Mesothelial cell of epicardium (in vitro differentiated cells): ENCODE results near the gene TM9SF2. TPM values are rescaled to one million over a fixed set of nuclear protein-coding genes. Genes with fewer than 3 reads are reported as not detected.
"Not testable (repeated sequence)": the region's sequence is repeated elsewhere in the genome, so short reads cannot be mapped to it uniquely, and the experiment has no call there.

Source experiments
- DNase-seq, 2 experiments: peaks; one replicate each; pipeline ENCODE4 v3.0.0; 2021; ENCODE audit warnings: low spot score in 2 of 2; ENCODE audit not compliant: unreplicated experiment in 2 of 2
- H3K27ac Mint-ChIP-seq: 2 replicates; pipeline ENCODE4 v1.8.0; 2021; ENCODE audit warnings: mixed read lengths
- H3K27me3 Mint-ChIP-seq: 2 replicates; pipeline ENCODE4 v1.8.0; 2021; ENCODE audit warnings: low read depth, mixed read lengths
- H3K36me3 Mint-ChIP-seq: 2 replicates; pipeline ENCODE4 v1.8.0; 2021; ENCODE audit warnings: mixed read lengths
- H3K4me1 Mint-ChIP-seq: 2 replicates; pipeline ENCODE4 v1.8.0; 2021; ENCODE audit warnings: mixed read lengths
- H3K4me3 Mint-ChIP-seq: 2 replicates; pipeline ENCODE4 v1.8.0; 2021; ENCODE audit warnings: mild to moderate bottlenecking, moderate library complexity, mixed read lengths
- H3K9me3 Mint-ChIP-seq: 2 replicates; pipeline ENCODE4 v1.8.0; 2021; ENCODE audit warnings: mixed read lengths
- total RNA-seq: library from RNA; stranded (reverse); gene quantifications from 3 replicates; pipeline ENCODE4 v1.2.1, GENCODE V29; 2021
- TF ChIP-seq, protein P1 (sequence below): fragments of 200-600 bp; sonication (generic); IDR thresholded peaks from one replicate; pipeline ENCODE4 v1.5.0; 2021; ENCODE audit warnings: antibody characterized with exemption; ENCODE audit not compliant: unreplicated experiment

The TM9SF2 gene
- total RNA-seq, 1 donor from 2014 or later, result 106 TPM

DNA sequence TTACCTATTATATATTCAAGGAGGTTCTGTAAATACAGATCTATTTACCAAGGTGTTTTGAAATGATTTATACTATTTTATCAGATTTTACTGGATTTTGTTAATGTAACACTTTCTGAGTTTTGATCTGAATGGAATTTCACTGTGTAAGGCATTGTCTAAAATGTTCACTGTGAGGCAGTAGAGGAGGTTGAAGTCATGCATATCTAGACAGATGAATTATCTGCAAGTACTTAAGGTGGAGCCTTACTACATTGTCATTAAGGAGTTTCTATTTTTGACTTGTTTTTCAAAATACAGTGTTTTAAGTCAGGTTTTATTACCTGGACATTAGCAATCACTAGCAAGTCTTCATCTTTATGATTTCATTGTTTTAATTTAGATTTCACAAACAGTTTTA is 62.1 kb downstream of the TM9SF2 start:
- Mint-ChIP-seq H3K4me1 (no peaks in the 10 kb centered on the region), H3K9me3 (peaks cover 5% of the 10 kb centered on the region), H3K36me3 (peaks cover 38% of the 10 kb centered on the region), H3K4me3 (no peak overlapping the region), H3K27me3 (no peaks in the 10 kb centered on the region), H3K27ac (peak overlapping the region; percentile 19)
- TF ChIP-seq, protein P1, sequence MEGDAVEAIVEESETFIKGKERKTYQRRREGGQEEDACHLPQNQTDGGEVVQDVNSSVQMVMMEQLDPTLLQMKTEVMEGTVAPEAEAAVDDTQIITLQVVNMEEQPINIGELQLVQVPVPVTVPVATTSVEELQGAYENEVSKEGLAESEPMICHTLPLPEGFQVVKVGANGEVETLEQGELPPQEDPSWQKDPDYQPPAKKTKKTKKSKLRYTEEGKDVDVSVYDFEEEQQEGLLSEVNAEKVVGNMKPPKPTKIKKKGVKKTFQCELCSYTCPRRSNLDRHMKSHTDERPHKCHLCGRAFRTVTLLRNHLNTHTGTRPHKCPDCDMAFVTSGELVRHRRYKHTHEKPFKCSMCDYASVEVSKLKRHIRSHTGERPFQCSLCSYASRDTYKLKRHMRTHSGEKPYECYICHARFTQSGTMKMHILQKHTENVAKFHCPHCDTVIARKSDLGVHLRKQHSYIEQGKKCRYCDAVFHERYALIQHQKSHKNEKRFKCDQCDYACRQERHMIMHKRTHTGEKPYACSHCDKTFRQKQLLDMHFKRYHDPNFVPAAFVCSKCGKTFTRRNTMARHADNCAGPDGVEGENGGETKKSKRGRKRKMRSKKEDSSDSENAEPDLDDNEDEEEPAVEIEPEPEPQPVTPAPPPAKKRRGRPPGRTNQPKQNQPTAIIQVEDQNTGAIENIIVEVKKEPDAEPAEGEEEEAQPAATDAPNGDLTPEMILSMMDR, result no peak
- no peak for DNase-seq

DNA sequence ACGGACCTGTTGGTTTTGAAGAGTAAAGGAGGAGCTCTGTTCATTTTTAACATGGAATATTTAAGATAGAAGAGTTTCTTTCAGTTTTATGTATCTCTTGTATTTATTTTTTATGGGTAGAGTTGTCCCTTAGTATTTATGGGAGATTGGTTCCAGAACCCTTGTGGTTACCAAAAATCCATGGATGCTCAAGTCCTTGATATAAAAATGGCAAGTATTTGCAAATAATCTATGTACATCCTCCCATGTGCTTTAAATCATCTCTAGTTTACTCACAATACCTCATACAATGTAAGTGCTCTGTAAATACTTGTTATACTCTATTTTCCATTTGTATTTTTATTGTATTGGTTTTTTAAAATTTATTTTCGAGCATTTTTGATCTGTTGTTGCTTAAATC is 63.1 kb downstream of the TM9SF2 start:
- no peak for DNase-seq
- H3K36me3 Mint-ChIP-seq, result peaks cover 42% of the 10 kb centered on the region
- peaks cover 13% of the 10 kb centered on the region for H3K9me3 Mint-ChIP-seq
- H3K27ac Mint-ChIP-seq, result no peak overlapping the region
- TF ChIP-seq, protein P1, result no peak
- no peak overlapping the region for H3K4me3 Mint-ChIP-seq
- H3K4me1 Mint-ChIP-seq, result no peaks in the 10 kb centered on the region
- no peaks in the 10 kb centered on the region for H3K27me3 Mint-ChIP-seq

DNA sequence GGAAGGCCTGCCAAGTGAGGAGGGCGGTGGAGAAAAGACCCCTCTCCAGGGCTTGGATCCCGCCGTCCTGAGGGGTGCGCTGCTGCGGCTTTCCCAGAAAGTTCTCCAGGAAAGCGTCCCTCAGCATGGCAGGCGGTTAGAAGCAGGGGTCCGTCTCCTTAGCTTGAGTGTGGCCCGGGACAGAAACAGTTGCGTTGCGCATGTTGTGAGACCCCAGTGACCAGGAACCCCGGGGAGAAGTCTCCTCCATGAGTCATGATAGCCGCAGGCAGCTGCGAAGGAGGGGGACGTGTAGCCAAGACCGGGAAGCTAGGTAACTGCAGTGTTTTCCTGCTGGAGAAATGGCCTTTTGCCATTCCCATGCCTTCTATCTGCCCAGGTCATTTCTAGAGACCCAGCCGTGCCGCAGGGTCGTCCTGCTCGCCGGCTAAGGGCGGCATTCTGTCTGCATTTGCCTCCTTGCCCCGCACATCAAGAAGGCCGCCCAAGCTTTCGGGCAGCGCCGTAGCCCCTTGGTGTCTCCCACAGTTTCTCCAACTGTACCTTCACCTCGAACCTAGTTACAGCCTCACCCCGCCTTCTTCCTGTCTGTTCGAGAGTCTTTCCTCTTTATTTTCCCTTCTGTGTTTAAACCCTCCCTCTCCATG is 64.3 kb downstream of the TM9SF2 start:
- Mint-ChIP-seq H3K4me3 (no peak overlapping the region), H3K27me3 (no peaks in the 10 kb centered on the region), H3K9me3 (peaks cover 13% of the 10 kb centered on the region), H3K27ac (peak overlapping the region; percentile 43), H3K36me3 (peaks cover 39% of the 10 kb centered on the region), H3K4me1 (no peaks in the 10 kb centered on the region)
- DNase-seq, result no peak
- TF ChIP-seq, protein P1, result no peak

DNA sequence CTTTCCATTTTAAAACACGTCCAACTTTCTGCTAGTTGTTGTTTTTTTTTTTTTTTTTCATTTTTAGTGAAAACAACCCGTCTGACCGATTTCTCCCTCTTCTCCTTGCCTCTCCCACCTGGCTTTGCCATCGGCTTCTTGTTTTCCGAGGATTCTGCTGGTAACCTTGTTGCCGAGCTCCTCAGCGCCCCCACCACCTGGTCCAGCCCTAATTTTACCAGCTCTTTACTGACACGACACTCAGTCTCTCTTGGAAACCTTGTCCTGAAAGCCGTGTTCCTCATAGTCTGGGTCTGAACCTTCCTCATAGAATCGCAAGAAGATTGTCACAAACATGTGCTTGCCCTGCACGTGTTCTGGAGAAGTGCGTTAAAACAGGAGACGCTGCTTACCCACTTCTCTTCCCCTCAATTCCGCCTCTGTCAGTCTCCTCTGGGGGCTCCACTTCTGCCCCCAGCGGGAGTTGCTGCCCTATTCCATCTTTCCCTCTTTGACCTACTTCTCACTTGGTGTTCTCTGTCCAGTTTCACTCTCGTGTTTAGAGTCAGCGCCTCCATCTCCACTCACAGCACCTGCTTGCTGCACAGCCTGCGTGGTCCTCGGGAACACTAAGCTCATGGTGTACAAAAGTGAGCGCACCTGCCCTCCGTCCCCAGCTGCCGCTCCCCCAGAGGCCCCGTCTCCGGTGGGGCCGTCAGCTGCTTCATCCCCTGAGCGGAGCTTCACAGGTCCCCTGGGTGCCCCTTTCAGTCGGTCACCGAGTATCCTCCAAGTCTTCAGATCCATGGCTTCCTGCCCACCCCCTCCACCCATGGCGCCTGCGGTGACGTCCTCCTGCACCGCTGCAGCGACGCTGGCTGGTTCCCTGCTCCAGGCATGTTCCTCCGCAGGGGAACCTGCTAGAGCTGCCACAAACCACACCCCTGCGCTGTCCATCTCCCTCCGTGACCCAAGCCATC is 65.1 kb downstream of the TM9SF2 start:
- H3K4me3 Mint-ChIP-seq, result no peak overlapping the region
- TF ChIP-seq, protein P1, result no peak
- H3K27me3 Mint-ChIP-seq, result no peaks in the 10 kb centered on the region
- no peak for DNase-seq
- H3K27ac Mint-ChIP-seq, result peak overlapping the region; percentile 43
- no peaks in the 10 kb centered on the region for H3K4me1 Mint-ChIP-seq
- H3K9me3 Mint-ChIP-seq, result peaks cover 13% of the 10 kb centered on the region
- peaks cover 37% of the 10 kb centered on the region for H3K36me3 Mint-ChIP-seq

GRCh38 chr13:99568901-99569300 is 67.6 kb downstream of the TM9SF2 start:
- DNase-seq, H3K27ac Mint-ChIP-seq, H3K4me3 Mint-ChIP-seq, H3K27me3 Mint-ChIP-seq, H3K4me1 Mint-ChIP-seq: not testable (repeated sequence)
- H3K9me3 Mint-ChIP-seq, result peaks cover 13% of the 10 kb centered on the region
- peaks cover 31% of the 10 kb centered on the region for H3K36me3 Mint-ChIP-seq

DNA sequence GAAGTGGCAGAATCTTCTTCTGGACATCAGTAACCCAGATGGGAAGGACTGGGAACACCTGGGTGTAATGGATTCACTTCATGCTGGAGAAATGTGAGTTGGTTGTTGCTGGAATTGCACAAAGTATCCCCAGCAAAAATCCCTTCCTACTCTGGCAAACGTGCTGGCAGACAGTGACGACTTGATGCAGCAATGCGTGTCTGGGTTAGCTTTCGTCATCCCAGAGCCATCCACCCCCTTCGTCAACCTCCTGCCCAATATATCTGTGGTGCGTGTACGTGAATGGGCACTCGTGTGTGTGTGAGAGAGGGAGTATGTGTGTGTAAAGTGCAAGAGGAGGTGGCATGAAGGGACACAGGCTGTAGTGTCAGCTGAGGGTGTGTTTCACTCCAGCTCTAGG is 70.9 kb downstream of the TM9SF2 start:
- Mint-ChIP-seq H3K27ac (no peak overlapping the region), H3K36me3 (peaks cover 11% of the 10 kb centered on the region), H3K4me1 (peaks cover 4% of the 10 kb centered on the region), H3K27me3 (no peaks in the 10 kb centered on the region), H3K9me3 (peaks cover 13% of the 10 kb centered on the region), H3K4me3 (no peak overlapping the region)
- TF ChIP-seq, protein P1, result no peak
- no peak for DNase-seq
